HG02798 (cell line): ENCODE data around the gene EIF4E.
"Not testable (repeated sequence)": the region's sequence is repeated elsewhere in the genome, so short reads cannot be mapped to it uniquely, and the experiment has no call there.

ENCODE experiments used
- ATAC-seq: cut with Tn5 transposase; IDR thresholded peaks from one replicate; pipeline ENCODE4 v1.9.1; 2021; ENCODE audit warnings: mild to moderate bottlenecking; ENCODE audit not compliant: unreplicated experiment, poor library complexity

Gene EIF4E

DNA sequence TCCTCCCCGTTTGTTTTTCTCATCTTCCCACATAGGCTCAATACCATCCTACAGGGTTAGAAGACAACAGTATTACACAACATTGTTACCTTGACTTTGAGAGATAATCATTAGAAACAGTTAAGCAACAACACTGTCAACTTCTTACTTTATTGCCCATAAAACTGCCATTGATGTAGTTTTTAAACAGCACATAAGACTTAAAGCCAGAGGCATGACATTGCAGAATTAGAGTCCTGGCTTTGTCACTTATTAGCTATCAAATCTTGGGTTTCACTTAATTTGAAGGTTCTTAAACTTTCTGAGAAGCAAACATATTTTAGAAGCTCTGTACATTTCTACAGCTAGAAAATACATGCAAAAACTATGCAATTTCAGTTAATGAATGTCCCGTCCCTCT lies 41.8 kb downstream of the EIF4E start:
- ATAC-seq = no peak

DNA sequence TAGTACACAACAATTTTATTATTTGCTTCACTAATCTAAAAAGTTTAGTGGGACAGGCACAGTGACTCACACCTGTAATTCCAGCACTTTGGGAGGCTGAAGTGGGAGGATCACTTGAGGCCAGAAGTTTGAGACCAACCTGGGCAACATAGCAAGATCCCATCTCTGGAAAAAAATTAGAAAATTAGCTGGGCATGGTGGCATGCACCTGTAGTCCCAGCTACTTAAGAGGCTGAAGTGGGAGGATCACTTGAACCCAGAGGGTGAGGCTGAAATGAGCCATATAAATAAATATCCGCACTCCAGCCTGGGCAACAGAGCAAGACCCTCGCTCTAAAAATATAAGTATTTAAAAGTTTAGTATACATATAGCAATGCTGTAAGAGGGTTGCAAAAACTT lies 42.6 kb downstream of the EIF4E start:
- not testable (repeated sequence) for ATAC-seq

DNA sequence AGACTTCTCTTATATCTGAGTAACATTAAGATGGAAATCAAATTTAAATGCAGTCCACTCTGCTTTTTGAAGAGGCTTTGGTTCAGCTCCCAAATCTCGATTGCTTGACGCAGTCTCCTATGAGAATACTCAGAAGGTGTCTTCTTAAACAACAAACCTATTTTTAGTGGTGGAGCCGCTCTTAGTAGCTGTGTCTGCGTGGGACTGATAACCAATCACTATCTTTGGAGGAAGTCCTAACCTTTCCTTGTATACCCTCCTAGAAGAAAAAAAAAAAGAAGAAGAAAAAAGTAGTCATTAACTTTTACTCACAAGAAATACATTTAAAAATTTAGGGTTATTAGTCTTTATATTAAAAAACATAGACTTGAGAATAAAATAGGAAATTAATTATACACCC lies 48.0 kb downstream of the EIF4E start:
- ATAC-seq = not testable (repeated sequence)

DNA sequence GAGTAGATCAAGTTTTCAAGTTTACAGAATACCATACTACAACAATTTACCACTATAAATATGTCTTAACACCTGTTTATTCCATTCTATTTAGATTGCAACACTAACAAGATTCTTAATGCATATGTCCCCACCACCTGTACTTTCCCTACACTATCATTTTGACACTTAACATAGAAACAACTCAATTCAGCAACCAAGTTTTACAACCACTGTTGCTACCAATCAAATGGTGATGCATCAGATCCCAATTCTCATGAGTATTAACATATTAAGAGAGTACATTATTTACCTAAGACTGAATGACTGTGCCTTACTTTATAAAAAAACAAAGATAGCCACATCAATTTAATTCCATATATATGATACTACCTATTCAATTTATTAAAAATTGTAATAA lies 49.4 kb downstream of the EIF4E start:
- ATAC-seq = no peak

DNA sequence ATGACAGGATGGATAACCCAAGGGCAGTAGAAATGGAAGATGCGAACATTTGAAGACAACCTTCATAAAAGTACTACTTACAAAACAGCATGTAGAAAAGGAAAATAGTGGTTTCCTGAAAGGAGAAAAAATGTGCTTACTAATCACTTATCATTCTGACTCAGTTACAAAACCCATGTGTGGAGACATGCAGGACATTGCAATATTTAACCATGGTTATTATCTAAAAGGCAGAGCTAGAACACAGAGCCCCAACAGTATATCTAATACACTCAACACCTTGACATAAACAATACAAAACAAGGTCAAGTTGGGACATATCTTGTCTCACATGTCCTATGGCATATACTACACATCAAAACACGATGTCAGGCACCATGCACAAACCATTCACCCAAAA lies 55.9 kb downstream of the EIF4E start:
- ATAC-seq = no peak

DNA sequence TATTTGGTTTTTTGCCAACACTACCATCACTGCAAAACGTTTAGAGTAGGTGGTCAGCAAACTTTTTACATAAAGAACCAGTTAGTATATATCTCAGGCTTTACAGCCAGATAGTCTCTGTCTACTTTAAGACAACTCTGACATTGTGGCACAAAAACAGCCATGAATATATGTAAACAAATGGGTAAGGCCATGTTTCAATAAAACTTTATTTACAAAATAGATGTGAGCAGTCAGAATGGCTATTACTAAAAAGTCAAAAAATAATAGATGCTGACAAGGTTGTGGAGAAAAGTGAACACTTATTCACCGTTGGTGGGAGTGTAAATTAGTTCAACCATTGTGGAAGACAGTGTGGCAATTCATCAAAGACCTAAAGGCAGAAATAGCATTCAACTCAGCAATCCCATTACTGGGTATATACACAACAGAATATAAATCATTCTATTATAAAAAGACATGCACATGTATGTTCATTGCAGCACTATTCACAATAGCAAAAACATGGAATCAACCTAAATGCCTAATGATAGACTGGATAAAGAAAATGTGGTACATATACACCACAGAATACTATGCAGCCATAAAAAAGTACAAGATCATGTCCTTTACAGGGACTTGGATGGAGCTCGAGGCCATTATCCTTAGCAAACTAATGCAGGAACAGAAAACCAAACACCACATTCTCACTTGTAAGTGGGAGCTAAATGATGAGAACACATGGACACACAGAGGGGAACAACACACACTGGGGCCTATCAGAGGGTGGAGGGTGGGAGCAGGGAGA lies 56.6 kb downstream of the EIF4E start:
- not testable (repeated sequence) for ATAC-seq

DNA sequence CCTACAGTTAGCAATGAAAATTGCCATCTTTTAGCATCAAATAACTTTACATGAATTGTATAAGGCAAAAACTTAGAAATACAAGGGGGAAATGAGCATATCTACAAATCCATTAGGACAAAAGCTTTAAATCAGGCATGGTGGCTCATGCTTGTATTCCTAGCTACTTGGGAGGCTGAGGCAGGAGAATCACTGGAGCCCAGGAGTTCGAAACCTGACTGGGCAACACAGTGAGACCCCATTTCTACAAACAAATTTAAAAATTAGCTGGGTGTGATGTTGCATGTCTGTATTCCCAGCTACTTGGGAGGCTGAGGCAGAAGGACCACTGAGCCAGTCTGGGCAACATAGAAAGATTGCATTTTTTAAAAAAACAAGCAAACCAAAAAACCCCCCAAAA lies 61.3 kb downstream of the EIF4E start:
- ATAC-seq = no peak

DNA sequence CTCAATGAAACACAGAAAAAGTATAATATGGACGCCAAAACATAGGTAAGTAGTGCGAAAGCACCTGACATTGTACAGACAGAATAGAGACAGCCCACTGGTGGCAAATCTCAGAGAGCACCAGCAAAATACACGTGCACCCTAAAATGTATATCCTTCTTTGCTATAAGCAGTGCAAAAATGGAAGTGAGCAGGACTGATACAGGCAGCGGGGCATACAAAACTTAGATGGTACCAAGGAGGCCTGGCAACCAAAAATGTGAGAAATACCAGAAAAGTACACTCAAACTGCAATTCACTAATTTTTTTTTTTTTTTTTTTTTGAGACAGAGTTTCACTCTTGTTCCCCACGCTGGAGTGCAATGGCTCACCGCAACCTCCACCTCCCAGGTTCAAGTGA lies 63.9 kb downstream of the EIF4E start:
- ATAC-seq = no peak

DNA sequence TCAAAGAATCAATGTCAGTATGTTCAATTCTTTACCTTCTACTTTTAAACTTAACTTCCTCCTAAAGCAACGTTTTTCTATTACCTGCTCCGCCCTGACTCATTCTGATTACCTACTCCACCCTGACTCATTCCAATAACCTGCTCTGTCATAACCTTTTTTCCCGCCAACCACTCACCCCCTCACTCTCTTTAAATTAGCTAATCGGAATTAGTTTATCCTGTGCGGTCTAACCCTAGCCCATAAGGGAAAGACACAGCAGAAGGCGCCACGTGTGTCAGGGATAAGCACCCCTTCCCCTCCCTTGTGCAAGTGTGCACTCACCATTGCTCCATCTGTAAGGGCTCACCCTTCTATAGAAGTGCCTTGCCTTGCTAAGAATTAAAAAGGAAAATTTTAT lies 64.4 kb downstream of the EIF4E start:
- ATAC-seq = no peak

DNA sequence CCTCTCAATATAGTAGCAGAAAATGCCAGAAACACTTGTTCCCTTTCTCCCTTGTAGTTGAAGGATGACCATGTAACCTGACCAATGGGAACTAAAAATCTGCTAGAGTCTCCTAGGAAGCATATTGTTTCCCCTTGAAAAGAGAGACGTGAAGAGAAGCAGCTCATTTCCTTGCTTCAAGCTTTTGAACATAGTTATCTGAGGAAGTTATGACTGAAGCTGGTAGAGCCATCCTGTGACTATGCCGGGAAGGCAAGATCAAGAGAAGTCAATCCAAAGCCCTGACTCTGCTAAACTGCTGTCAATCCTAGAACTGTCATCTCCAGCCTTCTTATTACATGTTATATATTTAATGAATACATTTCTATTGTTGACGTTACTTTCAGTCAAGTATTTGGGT lies 66.6 kb downstream of the EIF4E start:
- ATAC-seq = no peak

DNA sequence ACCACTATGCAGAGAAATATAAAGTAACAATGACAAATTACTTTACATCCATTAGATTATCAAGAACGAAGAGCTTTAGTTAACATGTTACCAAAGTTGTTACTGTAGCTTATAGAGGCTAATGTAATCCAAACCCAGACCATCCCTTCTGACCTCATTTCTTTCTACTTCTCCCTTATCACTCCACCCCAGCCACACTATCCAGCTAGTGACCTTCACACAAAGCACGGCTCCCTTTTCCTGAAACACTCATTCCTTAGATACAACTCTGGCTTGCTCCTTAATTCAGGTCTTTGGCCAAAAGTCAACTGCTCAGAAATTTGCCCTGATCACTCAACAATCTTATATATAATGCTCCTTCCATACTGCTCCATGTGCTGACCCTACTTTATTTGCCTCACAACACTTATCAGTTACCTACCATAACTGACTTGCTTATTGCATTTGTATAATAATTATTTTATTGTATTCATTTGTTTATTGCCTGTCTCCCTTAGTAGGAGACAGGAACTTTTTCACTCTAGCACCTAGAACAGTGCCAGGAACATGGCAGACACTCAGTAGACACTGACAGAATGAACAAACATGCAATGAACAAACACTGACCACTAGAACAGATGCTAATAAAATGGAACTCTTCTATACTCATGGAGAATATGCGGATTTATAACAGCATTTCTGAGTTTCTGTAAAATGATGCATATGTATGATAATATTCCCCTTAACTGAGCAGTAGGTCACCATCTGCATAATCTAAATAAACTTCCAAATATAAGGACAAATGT lies 67.6 kb downstream of the EIF4E start:
- no peak for ATAC-seq

DNA sequence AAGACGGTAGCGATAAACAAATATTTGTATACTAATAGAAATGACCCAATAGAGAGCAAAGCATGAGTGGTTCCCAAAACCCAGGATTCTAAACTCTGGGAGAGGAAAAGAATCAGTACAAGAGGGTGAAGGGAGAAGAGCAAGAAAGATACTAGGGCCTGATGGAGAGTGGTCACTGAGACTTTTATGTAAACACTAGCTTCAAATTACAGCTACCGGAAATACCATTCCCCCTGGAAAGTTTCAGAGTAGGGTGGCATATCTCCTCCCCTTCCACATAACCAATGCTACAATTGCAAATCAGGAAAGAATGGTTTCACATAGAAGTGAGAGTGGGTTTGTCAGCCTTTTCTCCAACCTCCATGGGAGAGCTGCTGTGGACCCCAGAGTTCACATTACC lies 77.1 kb downstream of the EIF4E start:
- no peak for ATAC-seq

DNA sequence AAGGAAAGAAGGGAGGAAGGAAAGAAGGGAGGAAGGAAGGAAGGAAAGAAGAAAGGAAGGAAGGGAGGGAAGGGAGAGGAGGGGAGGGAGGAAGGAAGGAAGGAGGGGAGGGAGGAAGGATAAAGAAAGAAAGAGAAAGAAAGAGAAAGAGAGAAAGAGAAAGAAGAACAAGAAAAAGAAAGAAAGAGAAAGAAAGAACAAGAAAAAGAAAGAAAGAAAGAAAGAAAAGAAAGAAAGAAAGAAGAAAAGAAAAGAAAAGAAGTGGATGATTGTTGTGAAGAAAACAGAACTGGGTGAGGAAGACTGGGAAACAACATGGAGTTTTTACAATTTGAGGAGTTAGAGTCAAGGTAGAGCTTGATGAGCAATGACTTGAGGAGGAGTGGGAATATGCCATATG lies 78.0 kb downstream of the EIF4E start:
- ATAC-seq = no peak

DNA sequence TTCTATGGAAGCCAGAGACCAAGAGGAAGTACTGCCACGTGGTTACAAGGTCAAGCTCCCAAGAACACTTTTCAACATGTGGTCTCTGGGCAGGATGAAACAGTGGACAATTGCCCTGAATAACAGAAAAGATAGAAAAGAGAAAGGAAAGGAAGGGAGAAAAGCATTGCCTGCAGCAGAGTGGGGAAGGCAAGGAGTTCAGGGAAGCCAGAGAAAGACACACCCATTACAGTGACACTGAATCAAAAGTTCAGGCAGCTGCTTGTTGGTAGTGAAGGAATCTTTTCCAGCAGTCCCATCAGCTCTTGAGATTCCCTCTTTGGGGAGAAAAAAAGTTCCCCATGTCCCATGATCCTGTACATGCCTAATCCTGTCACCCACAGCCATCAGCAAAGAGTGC lies 80.5 kb downstream of the EIF4E start:
- no peak for ATAC-seq

DNA sequence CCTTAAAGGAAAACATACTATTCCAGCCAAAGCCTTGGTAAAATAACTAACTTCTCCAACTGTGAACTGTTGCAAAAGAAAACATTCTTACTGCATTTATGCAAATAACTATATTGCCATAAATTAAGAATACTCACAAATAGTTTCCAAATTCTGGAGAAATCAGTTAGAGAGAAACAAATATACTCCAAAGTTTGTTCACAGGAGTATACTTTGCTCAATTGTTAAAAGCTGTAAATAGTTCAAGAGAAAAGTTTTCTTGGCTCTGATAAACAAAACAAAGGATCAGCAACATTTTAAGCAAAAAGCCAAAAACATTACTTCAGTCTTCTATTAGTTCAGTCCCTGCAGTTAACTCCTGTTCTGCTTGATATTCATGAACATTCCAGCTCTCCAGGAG lies 83.0 kb downstream of the EIF4E start:
- no peak for ATAC-seq

DNA sequence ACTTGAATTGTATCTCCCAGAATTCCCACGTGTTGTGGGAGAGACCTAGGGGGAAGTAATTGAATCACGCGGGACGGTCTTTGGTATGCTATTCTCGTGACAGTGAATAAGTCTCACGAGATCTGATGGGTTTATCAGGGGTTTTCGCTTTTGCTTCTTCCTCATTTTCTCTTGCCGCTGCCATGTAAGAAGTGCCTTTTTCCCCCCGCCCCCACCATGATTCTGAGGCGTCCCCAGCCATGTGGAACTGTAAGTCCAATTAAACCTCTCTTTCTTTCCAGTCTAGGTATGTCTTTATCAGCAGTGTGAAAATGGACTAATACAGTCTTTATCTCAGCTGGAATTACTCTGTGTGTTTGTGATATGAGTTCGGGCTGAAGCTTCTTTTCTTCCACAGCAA lies 86.0 kb downstream of the EIF4E start:
- ATAC-seq = not testable (repeated sequence)

DNA sequence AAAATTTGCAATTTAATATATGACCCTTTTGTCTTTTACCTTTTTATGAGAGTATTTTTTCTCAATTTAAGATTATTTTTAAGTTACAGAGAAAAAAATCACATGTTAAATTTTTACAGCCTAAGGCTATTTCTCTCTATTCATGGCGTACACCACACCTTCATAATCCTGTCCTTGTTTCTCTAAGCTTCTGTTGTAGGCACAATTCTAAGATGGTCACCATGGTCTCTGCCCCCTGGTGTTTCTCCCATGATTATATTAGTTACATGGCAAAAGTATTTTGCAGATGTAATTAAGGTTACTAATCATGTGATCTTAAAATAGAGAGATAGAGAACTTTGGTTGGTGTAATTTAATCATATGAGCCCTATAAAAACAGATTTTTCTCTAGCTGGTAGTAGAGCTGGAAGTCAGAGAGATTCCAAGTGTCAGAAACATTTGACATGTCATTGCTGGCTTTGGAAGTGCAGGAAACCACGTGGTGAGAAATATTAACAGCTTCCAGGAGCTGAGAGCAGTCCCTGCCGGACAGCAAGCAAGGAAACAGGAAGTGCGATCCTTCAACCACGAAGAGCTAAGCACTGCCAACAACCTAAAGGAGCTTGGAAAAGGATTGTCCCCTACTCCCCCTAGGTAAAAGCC lies 89.8 kb downstream of the EIF4E start:
- no peak for ATAC-seq

DNA sequence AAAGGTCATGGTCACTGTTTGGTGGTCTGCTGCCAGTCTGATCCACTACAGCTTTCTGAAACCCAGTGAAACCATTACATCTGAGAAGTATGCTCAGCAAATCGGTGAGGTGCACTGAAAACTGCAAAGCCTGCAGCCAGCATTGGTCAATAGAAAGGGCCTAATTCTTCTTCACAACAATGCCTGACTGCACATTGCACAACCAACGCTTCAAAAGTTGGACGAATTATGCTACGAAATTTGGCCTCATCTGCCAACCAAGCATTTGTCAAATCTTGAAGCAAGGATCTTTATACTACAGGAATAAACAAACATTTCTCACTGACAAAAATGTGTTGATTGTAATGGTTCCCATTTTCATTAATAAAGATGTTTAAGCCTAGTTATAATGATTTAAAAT lies 90.4 kb downstream of the EIF4E start:
- ATAC-seq = no peak

DNA sequence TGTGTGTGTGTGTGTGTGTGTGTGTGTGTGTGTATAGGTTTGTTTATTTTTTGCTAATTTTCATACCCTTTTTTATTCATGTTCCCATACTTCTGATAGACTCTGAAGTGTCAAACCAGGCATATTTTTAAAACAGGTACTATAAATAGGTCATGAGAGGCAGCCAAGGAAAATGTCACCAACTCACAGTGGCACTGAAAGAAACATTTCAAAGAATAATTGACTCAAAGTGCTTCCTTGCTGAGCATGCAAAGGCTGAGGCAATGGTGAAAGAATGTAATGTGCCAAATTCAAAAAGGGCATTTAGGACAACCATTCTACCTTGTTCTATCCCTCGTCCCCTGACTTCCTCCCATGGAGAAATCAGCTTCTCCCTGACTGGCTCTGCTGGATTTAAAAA lies 95.5 kb downstream of the EIF4E start:
- no peak for ATAC-seq

DNA sequence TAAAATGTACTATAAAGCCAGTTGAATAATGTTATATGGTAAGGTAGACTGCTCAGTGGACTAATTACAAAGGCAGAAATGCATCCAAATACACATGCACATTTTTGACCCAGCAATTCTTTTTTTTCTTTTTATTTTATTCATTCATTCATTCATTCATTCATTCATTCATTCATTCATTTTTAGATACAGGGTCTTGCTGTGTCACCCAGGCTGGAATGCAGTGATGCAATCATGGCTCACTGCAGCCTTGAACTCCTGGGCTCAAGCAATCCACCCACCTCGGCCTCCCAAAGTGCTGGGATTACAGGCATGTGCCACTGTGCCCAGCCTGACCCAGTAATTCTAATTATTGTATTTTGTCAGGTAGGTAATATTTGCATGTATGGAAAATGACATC lies 97.9 kb downstream of the EIF4E start:
- not testable (repeated sequence) for ATAC-seq
